Peyer's patch (tissue), 4 donors: ENCODE data around the gene MRPS2.

Source experiments
- POLR2A ChIP-seq, 2 donors: fragments of 450-650 bp; IDR thresholded peaks; one replicate each; pipeline ENCODE4 v1.5.1; 2017; ENCODE audit warnings: antibody characterized with exemption in 2 of 2, mild to moderate bottlenecking in 2 of 2, moderate library complexity in 2 of 2
- TF ChIP-seq, protein P1 (sequence below), 6 experiments: fragments of 450-650 bp in 4 of 6; fragments of 200-600 bp in 2 of 6; sonication (generic) in 1 of 6; IDR thresholded peaks; one replicate each; pipeline ENCODE4 v1.5.1; 2017 to 2019; ENCODE audit warnings: antibody characterized with exemption in 6 of 6, mild to moderate bottlenecking in 3 of 6, moderate library complexity in 1 of 6

DNA sequence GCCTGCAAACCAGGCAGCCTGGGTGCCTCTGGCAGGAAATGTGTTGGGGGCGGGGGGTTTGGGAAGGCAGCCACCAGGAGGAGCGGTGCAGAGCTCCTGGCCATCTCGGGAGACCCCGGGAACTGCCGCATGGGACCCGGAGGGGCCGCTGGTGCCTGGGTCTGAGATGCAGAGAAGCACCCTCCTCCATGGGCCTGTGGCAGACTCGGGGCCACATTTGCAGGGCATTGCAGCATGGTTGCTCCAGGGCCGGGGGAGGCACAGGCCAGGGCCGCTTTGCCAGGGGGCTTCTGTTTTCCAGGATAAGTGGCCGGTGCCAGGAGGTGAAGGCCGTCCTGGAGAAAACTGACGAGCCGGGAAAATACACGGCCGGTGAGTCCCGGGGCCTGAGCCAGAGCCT, 22.4 kb downstream of the MRPS2 start:
- TF ChIP-seq, protein P1, sequence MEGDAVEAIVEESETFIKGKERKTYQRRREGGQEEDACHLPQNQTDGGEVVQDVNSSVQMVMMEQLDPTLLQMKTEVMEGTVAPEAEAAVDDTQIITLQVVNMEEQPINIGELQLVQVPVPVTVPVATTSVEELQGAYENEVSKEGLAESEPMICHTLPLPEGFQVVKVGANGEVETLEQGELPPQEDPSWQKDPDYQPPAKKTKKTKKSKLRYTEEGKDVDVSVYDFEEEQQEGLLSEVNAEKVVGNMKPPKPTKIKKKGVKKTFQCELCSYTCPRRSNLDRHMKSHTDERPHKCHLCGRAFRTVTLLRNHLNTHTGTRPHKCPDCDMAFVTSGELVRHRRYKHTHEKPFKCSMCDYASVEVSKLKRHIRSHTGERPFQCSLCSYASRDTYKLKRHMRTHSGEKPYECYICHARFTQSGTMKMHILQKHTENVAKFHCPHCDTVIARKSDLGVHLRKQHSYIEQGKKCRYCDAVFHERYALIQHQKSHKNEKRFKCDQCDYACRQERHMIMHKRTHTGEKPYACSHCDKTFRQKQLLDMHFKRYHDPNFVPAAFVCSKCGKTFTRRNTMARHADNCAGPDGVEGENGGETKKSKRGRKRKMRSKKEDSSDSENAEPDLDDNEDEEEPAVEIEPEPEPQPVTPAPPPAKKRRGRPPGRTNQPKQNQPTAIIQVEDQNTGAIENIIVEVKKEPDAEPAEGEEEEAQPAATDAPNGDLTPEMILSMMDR (IDR thresholded peaks at IDR 0.05): no peak
- no peak for TF ChIP-seq POLR2A (IDR thresholded peaks at IDR 0.05)
